GM18499 (cell line): ENCODE results near the gene LCP2.
"Not testable (repeated sequence)": the region's sequence is repeated elsewhere in the genome, so short reads cannot be mapped to it uniquely, and the experiment has no call there.

Experiments used
- ATAC-seq: cut with Tn5 transposase; IDR thresholded peaks from one replicate; pipeline ENCODE4 v1.9.1; 2021; ENCODE audit warnings: moderate number of reproducible peaks; ENCODE audit not compliant: insufficient read depth, unreplicated experiment

Gene LCP2

DNA sequence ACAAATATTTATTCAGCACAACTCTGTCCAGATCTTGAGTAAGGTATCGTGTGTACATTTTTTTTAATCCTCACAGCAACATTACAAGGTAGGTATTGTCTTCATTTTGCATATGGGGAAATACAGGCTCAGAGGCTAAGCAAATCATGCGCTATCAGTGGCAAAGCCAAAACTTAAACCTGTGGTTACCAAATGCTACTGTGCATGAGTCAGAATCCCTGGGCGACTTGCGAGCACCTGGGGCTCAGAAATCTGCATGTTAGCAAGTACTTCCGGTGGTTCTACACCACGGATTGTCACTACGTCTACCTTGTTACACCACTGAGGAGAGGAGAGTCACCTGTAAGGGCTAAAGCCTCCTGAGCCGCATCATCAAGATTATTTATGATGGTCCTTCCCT lies 43.5 kb downstream of the LCP2 start:
- peak; percentile 99 for ATAC-seq

DNA sequence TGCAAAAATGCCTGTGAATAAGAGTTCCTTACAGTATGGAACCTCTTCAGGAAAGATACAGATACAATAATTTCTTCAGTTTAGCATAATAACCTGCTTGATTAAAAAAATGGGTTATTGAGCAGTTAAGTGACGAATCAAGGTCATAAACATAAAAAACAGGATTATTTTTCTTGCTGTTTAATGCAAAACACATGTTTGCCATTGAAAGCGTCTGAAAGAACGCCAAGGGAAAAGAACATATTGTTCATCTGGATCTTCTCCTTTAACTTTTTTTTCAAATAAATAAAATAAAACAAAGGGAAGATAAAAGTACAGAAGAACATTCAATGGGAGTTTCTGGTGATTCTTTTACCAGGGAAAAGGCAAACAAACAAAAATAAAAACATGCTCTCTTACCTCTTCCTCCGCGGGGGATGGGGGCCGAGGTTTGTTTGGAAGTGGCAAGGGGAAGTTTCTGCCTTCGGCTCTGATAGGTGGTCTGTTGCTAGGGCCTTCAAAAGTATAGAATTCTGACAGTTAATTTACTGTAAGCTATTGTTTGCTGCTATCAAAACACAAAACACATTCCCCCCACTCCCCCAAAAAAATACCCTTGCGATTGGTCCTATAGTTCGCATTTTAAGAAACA lies 44.7 kb downstream of the LCP2 start:
- no peak for ATAC-seq

DNA sequence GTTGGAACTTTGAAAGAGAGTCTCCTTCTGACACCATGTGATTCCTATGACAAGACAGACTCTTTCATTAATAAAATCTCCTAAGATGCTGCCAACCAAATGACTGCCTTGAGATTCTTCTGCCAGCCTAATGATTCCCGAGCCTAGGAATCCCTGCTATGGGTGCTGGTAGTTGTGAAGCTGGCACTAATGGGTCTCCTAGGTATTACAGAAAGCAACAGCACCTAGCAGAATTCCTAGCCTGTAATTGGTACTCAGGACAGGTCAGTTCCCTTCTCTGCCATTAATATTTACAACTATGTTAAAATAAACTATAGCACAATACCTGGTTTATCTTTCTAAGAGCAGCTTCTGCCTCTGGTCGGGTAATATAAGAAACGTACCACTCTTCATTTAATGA lies 45.5 kb downstream of the LCP2 start:
- no peak for ATAC-seq

- ATAC-seq = no peak
Observed at GRCh38 chr5:170251462-170251861, 46.1 kb downstream of the LCP2 start.

DNA sequence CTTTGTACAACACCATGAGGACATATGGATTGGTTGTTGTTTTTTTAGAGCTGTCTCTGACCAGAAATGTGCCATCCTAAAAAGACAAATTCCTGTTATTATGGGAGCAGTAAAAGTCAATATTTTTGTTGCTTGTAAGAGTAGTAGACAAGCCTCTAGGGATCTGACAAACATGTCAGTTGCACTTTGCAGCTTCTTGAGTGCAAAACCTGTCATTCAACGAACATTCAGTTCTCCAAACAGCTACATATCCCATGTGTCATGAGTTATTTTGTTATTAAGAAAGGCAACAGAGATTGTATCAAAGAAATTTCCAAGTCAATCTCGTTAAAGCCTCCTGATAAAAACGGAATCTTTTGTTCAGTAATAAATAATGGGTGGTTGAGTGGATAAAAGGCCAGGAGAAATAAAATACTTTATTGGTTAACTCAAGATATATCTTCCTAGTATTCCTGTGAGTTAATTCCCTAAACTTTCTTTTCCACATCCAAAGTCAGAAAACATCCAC lies 46.7 kb downstream of the LCP2 start:
- no peak for ATAC-seq

DNA sequence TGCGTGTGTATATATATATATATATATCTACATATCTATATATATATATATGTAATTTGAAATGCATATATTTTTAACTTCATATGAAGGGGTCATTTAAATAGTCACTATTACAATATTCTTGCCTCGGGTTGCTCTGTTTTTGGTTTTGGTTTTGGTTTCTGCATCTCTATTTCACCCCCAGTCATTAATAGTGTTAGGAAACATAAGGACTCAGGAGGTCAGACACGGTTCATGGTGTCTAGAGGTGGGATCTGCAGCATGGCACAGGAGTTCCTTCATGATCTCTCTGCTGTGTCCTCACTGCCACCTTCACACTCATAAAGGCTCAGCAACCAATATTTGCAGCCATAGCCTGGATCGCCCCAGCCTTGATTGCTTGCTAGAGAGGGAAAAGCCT lies 48.2 kb downstream of the LCP2 start:
- no peak for ATAC-seq

- ATAC-seq = not testable (repeated sequence)
Observed at GRCh38 chr5:170248931-170249227, 48.7 kb downstream of the LCP2 start.

- ATAC-seq = no peak
Observed at GRCh38 chr5:170248172-170248930, 49.2 kb downstream of the LCP2 start.

DNA sequence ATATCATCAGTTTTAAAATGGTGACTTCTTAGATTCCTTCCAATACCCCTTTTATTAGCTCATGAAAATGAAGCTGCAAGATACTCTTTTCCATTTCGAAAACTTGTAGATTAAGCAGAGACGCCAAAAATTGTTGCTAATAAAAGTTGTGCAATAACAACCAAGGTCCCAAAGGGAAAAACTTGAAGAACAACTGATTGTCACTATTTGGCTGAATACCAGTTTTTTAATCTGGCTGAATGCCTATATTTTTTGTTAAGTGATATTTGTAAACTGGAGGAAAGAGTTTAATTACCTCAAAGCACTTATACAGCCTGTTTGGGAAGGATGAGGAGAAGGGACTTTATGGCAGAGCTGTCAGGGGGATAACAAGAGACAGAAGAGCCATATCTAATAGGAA lies 50.2 kb downstream of the LCP2 start:
- ATAC-seq = no peak

DNA sequence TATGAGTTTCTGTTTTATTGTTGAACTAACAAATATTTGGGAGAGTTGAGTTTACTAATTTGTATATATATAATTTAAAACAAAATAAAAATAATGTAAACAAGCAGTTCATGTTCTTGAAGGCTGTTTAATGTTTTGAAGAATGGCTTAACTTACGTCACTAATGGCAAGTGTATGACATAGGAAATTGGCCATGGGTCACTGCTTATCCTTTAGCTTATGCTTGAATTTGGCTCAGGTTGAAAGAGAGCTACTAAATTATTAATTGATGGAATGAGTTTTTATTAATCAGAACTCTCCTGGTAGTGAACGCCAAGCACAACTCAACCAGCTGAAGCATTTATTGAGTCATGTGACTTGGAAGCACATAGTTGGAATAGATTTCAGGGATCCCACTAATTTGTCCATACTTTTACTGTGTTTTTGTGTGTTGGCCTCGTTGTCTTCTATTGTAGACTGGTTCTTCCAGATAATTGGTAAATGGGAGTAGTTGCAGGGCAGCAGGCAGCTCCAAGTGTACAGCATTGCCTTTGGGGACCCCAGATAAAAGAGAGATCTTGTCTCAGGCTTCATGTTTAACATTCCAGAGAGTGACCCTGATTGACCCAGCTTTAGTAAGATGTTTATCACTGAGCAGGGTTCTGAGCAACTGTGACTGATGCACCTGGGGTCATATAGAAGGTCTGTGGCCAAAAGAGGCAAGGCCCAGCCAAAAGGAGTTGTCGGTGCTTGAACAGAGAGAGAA lies 51.3 kb downstream of the LCP2 start:
- no peak for ATAC-seq

DNA sequence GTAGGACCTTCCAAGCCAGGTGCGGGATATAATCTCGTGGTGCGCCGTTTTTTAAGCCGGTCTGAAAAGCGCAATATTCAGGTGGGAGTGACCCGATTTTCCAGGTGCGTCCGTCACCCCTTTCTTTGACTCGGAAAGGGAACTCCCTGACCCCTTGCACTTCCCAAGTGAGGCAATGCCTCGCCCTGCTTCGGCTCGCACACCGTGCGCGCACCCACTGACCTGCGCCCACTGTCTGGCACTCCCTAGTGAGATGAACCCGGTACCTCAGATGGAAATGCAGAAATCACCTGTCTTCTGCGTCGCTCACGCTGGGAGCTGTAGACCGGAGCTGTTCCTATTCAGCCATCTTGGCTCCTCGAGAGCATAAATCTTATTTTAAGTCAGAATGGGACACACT lies 52.1 kb downstream of the LCP2 start:
- ATAC-seq = not testable (repeated sequence)

GRCh38 chr5:170238456-170239196 lies 59.0 kb downstream of the LCP2 start:
- no peak for ATAC-seq

DNA sequence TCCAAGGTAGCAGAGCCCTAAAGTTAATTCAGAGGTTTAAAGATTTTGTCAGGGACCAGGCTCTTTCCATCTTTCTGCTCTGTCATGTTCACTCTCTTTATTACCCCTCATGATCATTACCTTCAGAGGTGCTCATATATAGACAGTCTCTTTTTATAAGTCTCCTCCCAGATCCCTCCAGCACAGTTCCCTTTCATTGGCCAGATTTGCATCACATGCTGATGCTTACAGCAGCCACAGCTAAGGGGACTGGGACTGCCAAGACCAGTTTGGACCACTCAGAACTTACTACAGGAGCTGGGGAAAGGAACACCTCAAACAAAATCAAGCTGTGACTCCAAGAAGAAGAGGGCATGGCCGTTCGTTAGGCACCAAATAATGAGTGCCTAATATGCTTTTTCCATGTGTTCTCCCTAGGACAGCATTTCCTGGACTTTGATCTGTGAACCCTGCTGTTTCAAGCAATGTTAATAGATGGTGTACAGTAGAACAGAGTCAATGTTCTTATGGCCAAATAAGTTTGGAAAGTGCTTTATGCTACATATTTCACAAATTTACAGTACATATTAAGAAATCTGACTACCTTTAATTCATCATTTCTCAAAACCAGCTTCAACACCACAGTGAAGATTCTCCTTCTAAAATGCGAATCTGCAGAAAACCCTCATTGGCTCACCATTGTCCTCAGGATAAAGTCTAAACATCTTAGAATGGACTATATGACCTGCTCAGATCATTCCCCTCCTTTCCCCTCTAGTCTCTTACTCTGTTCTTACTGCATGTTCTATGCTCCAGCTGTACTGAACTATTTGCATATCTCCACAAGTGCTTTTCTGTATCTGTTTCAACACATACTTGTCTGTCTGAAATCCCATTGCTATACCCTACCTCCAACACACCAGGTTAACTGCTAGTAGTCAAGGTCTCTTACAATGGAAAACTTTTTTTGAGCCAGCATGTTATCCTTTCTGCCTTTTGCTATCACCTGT lies 61.4 kb downstream of the LCP2 start:
- ATAC-seq = peak; percentile 68

- ATAC-seq = no peak
Observed at GRCh38 chr5:170233358-170233892, 64.2 kb downstream of the LCP2 start.

GRCh38 chr5:170232786-170233185 lies 64.8 kb downstream of the LCP2 start, which contains the start of gene C5orf58:
Gene C5orf58, plus strand, starts transcription at chr5:170232985. Its CDS starts 1,992 bp downstream, at chr5:170234977.
- ATAC-seq = no peak

DNA sequence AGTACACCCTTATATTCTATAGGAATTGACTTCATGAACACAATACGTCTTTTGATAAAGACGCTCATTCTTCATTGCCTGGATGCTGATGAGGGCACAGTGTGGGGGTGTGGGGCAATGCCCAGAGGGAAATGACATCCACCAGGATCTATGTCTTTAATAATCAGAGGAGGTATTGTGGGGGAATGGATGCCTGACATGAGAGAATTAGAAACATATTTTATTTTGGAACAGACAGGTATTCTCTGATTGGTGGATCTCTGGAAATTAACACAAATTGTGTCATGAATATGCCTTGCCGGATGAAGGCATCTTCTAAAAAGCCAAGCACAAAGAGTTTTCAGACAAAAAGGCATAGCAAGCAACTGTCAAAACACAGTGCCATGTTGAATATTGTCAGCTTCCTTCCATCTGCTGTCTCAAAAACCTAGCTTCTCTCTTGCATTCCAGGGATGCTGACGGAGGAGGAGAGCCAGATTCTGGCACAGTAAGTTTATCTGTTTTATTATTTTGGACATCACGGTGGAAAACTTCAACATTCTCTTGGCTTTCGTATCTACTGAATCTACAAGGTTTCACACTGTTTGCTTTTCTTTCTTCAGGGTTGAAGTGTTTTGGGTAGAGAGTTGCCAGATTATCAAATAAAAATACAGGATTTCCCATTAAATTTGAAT lies 68.7 kb downstream of the LCP2 start:
- no peak for ATAC-seq

DNA sequence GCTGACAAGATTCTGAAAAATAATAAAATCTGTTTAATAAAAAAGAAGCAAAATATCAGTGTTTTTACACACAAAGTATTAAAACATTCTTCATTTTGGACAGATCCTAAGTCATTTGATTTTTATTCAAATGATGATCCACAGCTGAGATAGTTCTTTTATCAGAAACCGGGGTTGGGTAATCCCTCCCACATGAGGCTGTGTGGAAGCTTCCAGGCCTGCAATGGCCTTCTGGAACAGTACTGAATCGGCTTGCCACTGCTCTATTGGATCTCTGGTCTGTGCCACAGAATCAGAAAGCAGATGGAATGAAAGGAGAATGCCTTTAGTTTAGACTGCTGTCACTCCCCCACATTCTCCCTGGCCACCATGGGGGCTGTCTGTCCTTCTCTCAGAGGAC lies 70.9 kb downstream of the LCP2 start:
- no peak for ATAC-seq

DNA sequence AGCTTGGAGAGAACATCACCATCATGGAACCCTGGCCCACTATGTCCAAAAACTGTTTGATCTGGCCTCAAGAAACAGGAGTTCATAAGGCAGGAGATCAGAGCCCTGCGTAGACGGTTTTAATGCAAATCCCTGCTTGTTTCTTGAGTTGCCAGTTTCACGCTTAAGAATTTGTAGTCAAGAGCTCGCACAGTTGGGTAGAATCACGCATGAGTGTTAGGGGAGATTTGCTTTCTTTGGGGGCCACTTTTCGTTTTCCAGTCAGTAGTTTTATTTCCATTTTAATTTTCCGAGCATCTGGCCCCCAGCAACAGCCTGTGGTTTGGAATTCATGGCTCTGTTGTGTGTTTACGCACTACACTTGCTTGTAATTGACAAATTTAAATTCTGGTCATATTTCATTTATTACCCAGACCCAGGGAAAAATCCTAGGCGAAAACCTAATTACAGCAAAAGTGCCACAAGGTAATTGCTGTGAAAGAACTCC lies 71.4 kb downstream of the LCP2 start:
- no peak for ATAC-seq
